ENCODE measurements around the gene CCDC85C.

The CCDC85C gene

GRCh38 chr14:99524091-99524661 lies 79.8 kb downstream of the CCDC85C start:
- no peaks in the 10 kb centered on the region for H3K27me3 ChIP-seq (ENCODE audit: control insufficient read depth, insufficient read depth, low read length)
- no peak overlapping the region for H3K9ac ChIP-seq (ENCODE audit: low read depth, low read length)
- no peaks in the 10 kb centered on the region for H3K9me3 ChIP-seq (ENCODE audit: control insufficient read depth, insufficient read depth, low read length)
- no peaks in the 10 kb centered on the region for H3K36me3 ChIP-seq (ENCODE audit: control insufficient read depth, insufficient read depth, low read length)
- no peak overlapping the region for H3K4me3 ChIP-seq (ENCODE audit: low read depth, low read length)
- H3K4me1 ChIP-seq (ENCODE audit: control insufficient read depth, insufficient read depth, low read length): peaks cover 45% of the 10 kb centered on the region
- H3K27ac ChIP-seq (ENCODE audit: low read depth, low read length): peak overlapping the region; percentile 72

GRCh38 chr14:99523704-99524055 lies 80.3 kb downstream of the CCDC85C start:
- H3K27ac ChIP-seq (ENCODE audit: low read depth, low read length): peak overlapping the region; percentile 86
- H3K9ac ChIP-seq (ENCODE audit: low read depth, low read length): no peak overlapping the region
- peaks cover 45% of the 10 kb centered on the region for H3K4me1 ChIP-seq (ENCODE audit: control insufficient read depth, insufficient read depth, low read length)
- no peaks in the 10 kb centered on the region for H3K36me3 ChIP-seq (ENCODE audit: control insufficient read depth, insufficient read depth, low read length)
- no peak overlapping the region for H3K4me3 ChIP-seq (ENCODE audit: low read depth, low read length)
- no peaks in the 10 kb centered on the region for H3K9me3 ChIP-seq (ENCODE audit: control insufficient read depth, insufficient read depth, low read length)
- H3K27me3 ChIP-seq (ENCODE audit: control insufficient read depth, insufficient read depth, low read length): no peaks in the 10 kb centered on the region

GRCh38 chr14:99522934-99523703 lies 80.9 kb downstream of the CCDC85C start:
- Histone ChIP-seq H3K27ac (ENCODE audit: low read depth, low read length) (peak overlapping the region; percentile 86), H3K4me3 (ENCODE audit: low read depth, low read length) (no peak overlapping the region), H3K36me3 (ENCODE audit: control insufficient read depth, insufficient read depth, low read length) (no peaks in the 10 kb centered on the region), H3K4me1 (ENCODE audit: control insufficient read depth, insufficient read depth, low read length) (peaks cover 44% of the 10 kb centered on the region), H3K9me3 (ENCODE audit: control insufficient read depth, insufficient read depth, low read length) (no peaks in the 10 kb centered on the region), H3K9ac (ENCODE audit: low read depth, low read length) (no peak overlapping the region), H3K27me3 (ENCODE audit: control insufficient read depth, insufficient read depth, low read length) (no peaks in the 10 kb centered on the region)

GRCh38 chr14:99522457-99522891 lies 81.5 kb downstream of the CCDC85C start:
- H3K27ac ChIP-seq (ENCODE audit: low read depth, low read length): peak overlapping the region; percentile 86
- no peaks in the 10 kb centered on the region for H3K9me3 ChIP-seq (ENCODE audit: control insufficient read depth, insufficient read depth, low read length)
- no peak overlapping the region for H3K4me3 ChIP-seq (ENCODE audit: low read depth, low read length)
- no peaks in the 10 kb centered on the region for H3K36me3 ChIP-seq (ENCODE audit: control insufficient read depth, insufficient read depth, low read length)
- no peak overlapping the region for H3K9ac ChIP-seq (ENCODE audit: low read depth, low read length)
- no peaks in the 10 kb centered on the region for H3K27me3 ChIP-seq (ENCODE audit: control insufficient read depth, insufficient read depth, low read length)
- peaks cover 38% of the 10 kb centered on the region for H3K4me1 ChIP-seq (ENCODE audit: control insufficient read depth, insufficient read depth, low read length)

GRCh38 chr14:99522025-99522401 lies 82.0 kb downstream of the CCDC85C start:
- H3K4me3 ChIP-seq (ENCODE audit: low read depth, low read length): no peak overlapping the region
- no peaks in the 10 kb centered on the region for H3K9me3 ChIP-seq (ENCODE audit: control insufficient read depth, insufficient read depth, low read length)
- no peaks in the 10 kb centered on the region for H3K27me3 ChIP-seq (ENCODE audit: control insufficient read depth, insufficient read depth, low read length)
- H3K27ac ChIP-seq (ENCODE audit: low read depth, low read length): peak overlapping the region; percentile 86
- no peaks in the 10 kb centered on the region for H3K36me3 ChIP-seq (ENCODE audit: control insufficient read depth, insufficient read depth, low read length)
- H3K4me1 ChIP-seq (ENCODE audit: control insufficient read depth, insufficient read depth, low read length): peaks cover 36% of the 10 kb centered on the region
- H3K9ac ChIP-seq (ENCODE audit: low read depth, low read length): no peak overlapping the region

GRCh38 chr14:99521176-99522024 lies 82.6 kb downstream of the CCDC85C start:
- Histone ChIP-seq H3K27me3 (ENCODE audit: control insufficient read depth, insufficient read depth, low read length) (no peaks in the 10 kb centered on the region), H3K4me3 (ENCODE audit: low read depth, low read length) (no peak overlapping the region), H3K36me3 (ENCODE audit: control insufficient read depth, insufficient read depth, low read length) (no peaks in the 10 kb centered on the region), H3K27ac (ENCODE audit: low read depth, low read length) (peak overlapping the region; percentile 86), H3K4me1 (ENCODE audit: control insufficient read depth, insufficient read depth, low read length) (peaks cover 36% of the 10 kb centered on the region), H3K9me3 (ENCODE audit: control insufficient read depth, insufficient read depth, low read length) (no peaks in the 10 kb centered on the region), H3K9ac (ENCODE audit: low read depth, low read length) (no peak overlapping the region)

- no peak overlapping the region for H3K27ac ChIP-seq (ENCODE audit: low read depth, low read length)
- H3K4me3 ChIP-seq (ENCODE audit: low read depth, low read length): no peak overlapping the region
- H3K4me1 ChIP-seq (ENCODE audit: control insufficient read depth, insufficient read depth, low read length): peaks cover 36% of the 10 kb centered on the region
These were observed 83.4 kb downstream of the CCDC85C start for GRCh38 chr14:99520571-99521081.

GRCh38 chr14:99519931-99520421 lies 84.0 kb downstream of the CCDC85C start:
- H3K36me3 ChIP-seq (ENCODE audit: control insufficient read depth, insufficient read depth, low read length): peaks cover 1% of the 10 kb centered on the region; the same call in 1 of the 2 replicates
- no peaks in the 10 kb centered on the region for H3K9me3 ChIP-seq (ENCODE audit: control insufficient read depth, insufficient read depth, low read length)
- no peak overlapping the region for H3K9ac ChIP-seq (ENCODE audit: low read depth, low read length)
- no peak overlapping the region for H3K4me3 ChIP-seq (ENCODE audit: low read depth, low read length)
- no peaks in the 10 kb centered on the region for H3K27me3 ChIP-seq (ENCODE audit: control insufficient read depth, insufficient read depth, low read length)
- H3K27ac ChIP-seq (ENCODE audit: low read depth, low read length): no peak overlapping the region
- peaks cover 30% of the 10 kb centered on the region for H3K4me1 ChIP-seq (ENCODE audit: control insufficient read depth, insufficient read depth, low read length)

More at GRCh38 chr14:99520571-99521081, 83.4 kb downstream of the CCDC85C start:
- Histone ChIP-seq H3K9me3 (ENCODE audit: control insufficient read depth, insufficient read depth, low read length) (no peaks in the 10 kb centered on the region), H3K9ac (ENCODE audit: low read depth, low read length) (no peak overlapping the region), H3K36me3 (ENCODE audit: control insufficient read depth, insufficient read depth, low read length) (no peaks in the 10 kb centered on the region), H3K27me3 (ENCODE audit: control insufficient read depth, insufficient read depth, low read length) (no peaks in the 10 kb centered on the region)

GRCh38 chr14:99519347-99519881 lies 84.6 kb downstream of the CCDC85C start:
- peaks cover 24% of the 10 kb centered on the region for H3K4me1 ChIP-seq (ENCODE audit: control insufficient read depth, insufficient read depth, low read length)
- no peaks in the 10 kb centered on the region for H3K9me3 ChIP-seq (ENCODE audit: control insufficient read depth, insufficient read depth, low read length)

GRCh38 chr14:99518441-99519346 lies 85.3 kb downstream of the CCDC85C start:
- H3K36me3 ChIP-seq (ENCODE audit: control insufficient read depth, insufficient read depth, low read length): peaks cover 10% of the 10 kb centered on the region; the same call in 1 of the 2 replicates
- no peak overlapping the region for H3K27ac ChIP-seq (ENCODE audit: low read depth, low read length)
- H3K27me3 ChIP-seq (ENCODE audit: control insufficient read depth, insufficient read depth, low read length): no peaks in the 10 kb centered on the region
- H3K9ac ChIP-seq (ENCODE audit: low read depth, low read length): no peak overlapping the region
- H3K9me3 ChIP-seq (ENCODE audit: control insufficient read depth, insufficient read depth, low read length): no peaks in the 10 kb centered on the region
- peaks cover 18% of the 10 kb centered on the region for H3K4me1 ChIP-seq (ENCODE audit: control insufficient read depth, insufficient read depth, low read length)
- H3K4me3 ChIP-seq (ENCODE audit: low read depth, low read length): no peak overlapping the region

More at GRCh38 chr14:99519347-99519881, 84.6 kb downstream of the CCDC85C start:
- Histone ChIP-seq H3K36me3 (ENCODE audit: control insufficient read depth, insufficient read depth, low read length) (peaks cover 7% of the 10 kb centered on the region; the same call in 1 of the 2 replicates), H3K27me3 (ENCODE audit: control insufficient read depth, insufficient read depth, low read length) (no peaks in the 10 kb centered on the region), H3K27ac (ENCODE audit: low read depth, low read length) (no peak overlapping the region), H3K4me3 (ENCODE audit: low read depth, low read length) (no peak overlapping the region), H3K9ac (ENCODE audit: low read depth, low read length) (no peak overlapping the region)
